GM18499 (cell line): ENCODE results near the gene NNMT.

Experiments used
- ATAC-seq: cut with Tn5 transposase; IDR thresholded peaks from one replicate; pipeline ENCODE4 v1.9.1; 2021; ENCODE audit warnings: moderate number of reproducible peaks; ENCODE audit not compliant: insufficient read depth, unreplicated experiment

Gene NNMT

GRCh38 chr11:114281388-114281956 lies 14.7 kb upstream of the NNMT start:
- ATAC-seq = no peak

- ATAC-seq = no peak
Measured at GRCh38 chr11:114282488-114282887, 13.7 kb upstream of the NNMT start.

- no peak for ATAC-seq
Measured at GRCh38 chr11:114283422-114283821, 12.8 kb upstream of the NNMT start.

- no peak for ATAC-seq
Measured at GRCh38 chr11:114284021-114284420, 12.2 kb upstream of the NNMT start.

- no peak for ATAC-seq
Measured at GRCh38 chr11:114284914-114285313, 11.3 kb upstream of the NNMT start.

- no peak for ATAC-seq
Measured at GRCh38 chr11:114285599-114285998, 10.6 kb upstream of the NNMT start.

GRCh38 chr11:114286229-114286628 lies 10.0 kb upstream of the NNMT start:
- no peak for ATAC-seq

GRCh38 chr11:114287154-114287553 lies 9.0 kb upstream of the NNMT start:
- no peak for ATAC-seq

GRCh38 chr11:114288136-114288535 lies 8.1 kb upstream of the NNMT start:
- ATAC-seq = no peak

GRCh38 chr11:114289779-114290178 lies 6.4 kb upstream of the NNMT start:
- ATAC-seq = no peak

GRCh38 chr11:114290503-114291235 lies 5.5 kb upstream of the NNMT start:
- ATAC-seq = no peak

- no peak for ATAC-seq
Measured at GRCh38 chr11:114291381-114291780, 4.8 kb upstream of the NNMT start.

- no peak for ATAC-seq
Measured at GRCh38 chr11:114291842-114292680, 4.1 kb upstream of the NNMT start.

GRCh38 chr11:114293201-114293711 lies 2.9 kb upstream of the NNMT start:
- ATAC-seq = no peak

- no peak for ATAC-seq
Measured at GRCh38 chr11:114296605-114297372, 590 bp downstream of the NNMT start.

GRCh38 chr11:114297806-114298709 lies 1.9 kb downstream of the NNMT start:
- ATAC-seq = no peak

GRCh38 chr11:114298710-114299109 lies 2.5 kb downstream of the NNMT start:
- ATAC-seq = no peak

GRCh38 chr11:114301088-114301487 lies 4.9 kb downstream of the NNMT start:
- no peak for ATAC-seq

GRCh38 chr11:114301927-114302326 lies 5.7 kb downstream of the NNMT start:
- ATAC-seq = no peak
